Epidermal melanocyte (primary cell): ENCODE results near the gene SRRM1.
"Not testable (repeated sequence)": the region's sequence is repeated elsewhere in the genome, so short reads cannot be mapped to it uniquely, and the experiment has no call there.

Experiments used
- DNase-seq: peaks from one replicate; pipeline ENCODE4 v3.0.0; 2011; ENCODE audit warnings: low spot score; ENCODE audit not compliant: insufficient read length

SRRM1 gene

GRCh38 chr1:24693827-24694379 lies 50.8 kb downstream of the SRRM1 start:
- no peak for DNase-seq

GRCh38 chr1:24694380-24694843 lies 51.3 kb downstream of the SRRM1 start:
- no peak for DNase-seq

GRCh38 chr1:24695202-24695974 lies 52.3 kb downstream of the SRRM1 start:
- no peak for DNase-seq

GRCh38 chr1:24696041-24696755 lies 53.1 kb downstream of the SRRM1 start:
- DNase-seq, result no peak

- DNase-seq, result no peak
These were observed 53.7 kb downstream of the SRRM1 start for GRCh38 chr1:24696756-24697330.

- not testable (repeated sequence) for DNase-seq
These were observed 54.4 kb downstream of the SRRM1 start for GRCh38 chr1:24697453-24698001.

GRCh38 chr1:24698326-24698725 lies 55.2 kb downstream of the SRRM1 start:
- DNase-seq, result not testable (repeated sequence)

GRCh38 chr1:24699628-24700027 lies 56.5 kb downstream of the SRRM1 start:
- no peak for DNase-seq

- no peak for DNase-seq
These were observed 59.6 kb downstream of the SRRM1 start for GRCh38 chr1:24702511-24703293.

GRCh38 chr1:24704411-24705259 lies 61.5 kb downstream of the SRRM1 start:
- no peak for DNase-seq

- peak; percentile 87 for DNase-seq
These were observed 62.4 kb downstream of the SRRM1 start for GRCh38 chr1:24705260-24706073.

- not testable (repeated sequence) for DNase-seq
These were observed 62.9 kb downstream of the SRRM1 start for GRCh38 chr1:24706074-24706389.

GRCh38 chr1:24707687-24708086 lies 64.6 kb downstream of the SRRM1 start:
- no peak for DNase-seq

GRCh38 chr1:24708938-24709337 lies 65.8 kb downstream of the SRRM1 start:
- DNase-seq, result no peak

- no peak for DNase-seq
These were observed 66.8 kb downstream of the SRRM1 start for GRCh38 chr1:24709791-24710441.

GRCh38 chr1:24711329-24711728 lies 68.2 kb downstream of the SRRM1 start:
- no peak for DNase-seq

GRCh38 chr1:24713176-24713575 lies 70.1 kb downstream of the SRRM1 start:
- no peak for DNase-seq

GRCh38 chr1:24713736-24714135 lies 70.6 kb downstream of the SRRM1 start:
- DNase-seq, result no peak
